ENCODE measurements around the gene MB21D2. TPM values are rescaled to one million over a fixed set of nuclear protein-coding genes. Genes with fewer than 3 reads are reported as not detected.
"Not testable (repeated sequence)": the region's sequence is repeated elsewhere in the genome, so short reads cannot be mapped to it uniquely, and the experiment has no call there.

The MB21D2 gene
- total and polyA plus RNA-seq, 7 donors = 1.2 to 7.8 (median 5.8) TPM

GRCh38 chr3:192795021-192795420 is 122.6 kb downstream of the MB21D2 start:
- no peak for DNase-seq
- peaks cover 0 to 23% (median 4%) of the 10 kb centered on the region in 4 donors for H3K36me3 ChIP-seq
- no peaks in the 10 kb centered on the region for H3K27me3 ChIP-seq
- H3K9me3 ChIP-seq = no peaks in the 10 kb centered on the region
- no peak for TF ChIP-seq POLR2A (IDR thresholded peaks at IDR 0.05)
- TF ChIP-seq POLR2AphosphoS5 (IDR thresholded peaks at IDR 0.05) = no peak
- TF ChIP-seq EP300 (IDR thresholded peaks at IDR 0.05) = no peak
- TF ChIP-seq, protein P1, sequence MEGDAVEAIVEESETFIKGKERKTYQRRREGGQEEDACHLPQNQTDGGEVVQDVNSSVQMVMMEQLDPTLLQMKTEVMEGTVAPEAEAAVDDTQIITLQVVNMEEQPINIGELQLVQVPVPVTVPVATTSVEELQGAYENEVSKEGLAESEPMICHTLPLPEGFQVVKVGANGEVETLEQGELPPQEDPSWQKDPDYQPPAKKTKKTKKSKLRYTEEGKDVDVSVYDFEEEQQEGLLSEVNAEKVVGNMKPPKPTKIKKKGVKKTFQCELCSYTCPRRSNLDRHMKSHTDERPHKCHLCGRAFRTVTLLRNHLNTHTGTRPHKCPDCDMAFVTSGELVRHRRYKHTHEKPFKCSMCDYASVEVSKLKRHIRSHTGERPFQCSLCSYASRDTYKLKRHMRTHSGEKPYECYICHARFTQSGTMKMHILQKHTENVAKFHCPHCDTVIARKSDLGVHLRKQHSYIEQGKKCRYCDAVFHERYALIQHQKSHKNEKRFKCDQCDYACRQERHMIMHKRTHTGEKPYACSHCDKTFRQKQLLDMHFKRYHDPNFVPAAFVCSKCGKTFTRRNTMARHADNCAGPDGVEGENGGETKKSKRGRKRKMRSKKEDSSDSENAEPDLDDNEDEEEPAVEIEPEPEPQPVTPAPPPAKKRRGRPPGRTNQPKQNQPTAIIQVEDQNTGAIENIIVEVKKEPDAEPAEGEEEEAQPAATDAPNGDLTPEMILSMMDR (IDR thresholded peaks at IDR 0.05) = no peak
- 84 to 87% methylated on average over 6 of the region's 6 CpGs for WGBS, 2 donors
- no peak overlapping the region for H3K27ac ChIP-seq
- H3K4me3 ChIP-seq = no peak overlapping the region
- intact Hi-C loops (cut with DNase I) = no loop called here
- no peaks in the 10 kb centered on the region for H3K4me1 ChIP-seq

DNA sequence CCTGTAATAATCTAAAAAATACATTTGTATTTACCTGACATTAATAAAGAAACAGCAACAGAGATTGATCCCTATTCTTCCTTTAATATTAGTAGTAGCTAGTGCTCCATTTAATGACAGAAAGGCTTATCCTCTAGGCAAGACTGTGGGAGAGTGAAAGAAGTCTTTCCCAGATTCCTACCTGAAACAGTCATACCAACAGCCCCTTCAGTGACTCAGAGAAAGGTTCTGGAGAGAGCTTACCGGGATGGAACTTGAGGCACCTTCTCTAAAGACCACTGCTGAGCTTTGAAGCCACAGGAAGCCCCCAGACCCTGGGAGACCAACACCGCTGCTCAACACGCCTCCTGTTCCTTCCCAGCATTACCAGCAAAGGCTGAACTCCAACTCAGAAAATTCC is 123.4 kb downstream of the MB21D2 start:
- DNase-seq = no peak
- H3K27ac ChIP-seq = no peak overlapping the region
- TF ChIP-seq POLR2A (IDR thresholded peaks at IDR 0.05) (no peak), EP300 (IDR thresholded peaks at IDR 0.05) (no peak), POLR2AphosphoS5 (IDR thresholded peaks at IDR 0.05) (no peak)
- TF ChIP-seq, protein P1 (IDR thresholded peaks at IDR 0.05) = no peak
- no peaks in the 10 kb centered on the region for H3K9me3 ChIP-seq
- H3K27me3 ChIP-seq = no peaks in the 10 kb centered on the region
- intact Hi-C loops (cut with DNase I) = no loop called here
- no peak overlapping the region for H3K4me3 ChIP-seq
- 89 to 91% methylated on average over 3 of the region's 3 CpGs for WGBS, 2 donors
- no peaks in the 10 kb centered on the region for H3K4me1 ChIP-seq
- H3K36me3 ChIP-seq = peaks cover 0 to 20% (median 4%) of the 10 kb centered on the region in 4 donors

GRCh38 chr3:192788816-192789515 is 128.7 kb downstream of the MB21D2 start:
- H3K27ac ChIP-seq; intact Hi-C loops (cut with DNase I): not testable (repeated sequence)
- 94 to 95% methylated on average over 57 of the region's 57 CpGs for WGBS, 2 donors

DNA sequence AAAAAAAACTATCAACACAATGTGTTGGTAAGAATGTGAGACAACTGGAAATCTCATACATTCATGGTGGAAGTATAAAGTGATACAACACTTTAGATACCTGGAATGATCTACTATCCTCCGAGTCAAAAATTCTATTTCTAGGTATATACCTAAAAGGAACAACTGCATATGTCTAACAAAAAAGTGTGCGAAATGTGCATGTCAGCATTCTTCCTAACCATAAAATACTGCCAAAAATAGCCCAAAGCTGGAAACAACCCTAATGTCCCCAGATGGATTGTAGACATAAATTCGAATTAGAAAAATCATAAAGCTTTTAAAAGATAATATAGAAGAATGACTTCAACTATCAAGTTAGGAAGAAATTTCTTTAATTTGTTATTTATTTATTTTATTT is 139.1 kb downstream of the MB21D2 start:
- 84 to 93% methylated on average over 3 of the region's 3 CpGs for WGBS, 2 donors
- no peaks in the 10 kb centered on the region for H3K4me1 ChIP-seq
- H3K4me3 ChIP-seq = no peak overlapping the region
- no peaks in the 10 kb centered on the region for H3K36me3 ChIP-seq
- intact Hi-C loops (cut with DNase I) = no loop called here
- no peak for DNase-seq
- H3K27me3 ChIP-seq = no peaks in the 10 kb centered on the region
- peaks cover 0 to 4% (median 0%) of the 10 kb centered on the region in 4 donors for H3K9me3 ChIP-seq
- H3K27ac ChIP-seq = no peak overlapping the region
- TF ChIP-seq EP300 (IDR thresholded peaks at IDR 0.05) (no peak), POLR2AphosphoS5 (IDR thresholded peaks at IDR 0.05) (no peak), POLR2A (IDR thresholded peaks at IDR 0.05) (no peak)
- TF ChIP-seq, protein P1 (IDR thresholded peaks at IDR 0.05) = no peak

More at GRCh38 chr3:192788816-192789515, 128.7 kb downstream of the MB21D2 start:
- H3K36me3 ChIP-seq, H3K4me3 ChIP-seq, H3K9me3 ChIP-seq, DNase-seq, H3K4me1 ChIP-seq, H3K27me3 ChIP-seq: not testable (repeated sequence)

DNA sequence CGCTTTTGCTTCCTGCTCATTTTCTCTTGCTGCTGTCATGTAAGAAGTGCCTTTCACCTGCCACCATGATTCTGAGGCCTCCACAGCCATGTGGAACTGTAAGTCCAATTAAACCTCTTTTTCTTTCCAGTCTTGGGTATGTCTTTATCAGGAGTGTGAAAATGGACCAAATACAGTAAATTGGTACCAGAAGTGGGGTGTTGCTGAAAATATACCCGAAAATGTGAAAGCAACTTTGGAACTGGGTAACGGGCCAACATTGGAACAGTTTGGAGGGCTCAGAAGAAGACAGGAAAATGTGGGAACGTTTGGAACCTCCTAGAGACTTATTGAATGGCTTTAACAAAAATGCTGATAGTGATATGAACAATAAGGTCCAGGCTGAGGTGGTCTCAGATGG is 143.3 kb downstream of the MB21D2 start:
- H3K36me3 ChIP-seq; H3K27me3 ChIP-seq; H3K4me3 ChIP-seq; H3K27ac ChIP-seq; DNase-seq; H3K9me3 ChIP-seq; intact Hi-C loops (cut with DNase I); H3K4me1 ChIP-seq: not testable (repeated sequence)
- 70 to 75% methylated on average over 4 of the region's 4 CpGs for WGBS, 2 donors
